Activated T-cell treated with anti-CD3 and anti-CD28 coated beads, Interleukin-2, amount 50 U/mL, for 4 hours (primary cell): Measurements from ENCODE around the gene ADH1C. TPM values are rescaled to one million over a fixed set of nuclear protein-coding genes. Genes with fewer than 3 reads are reported as not detected.

Source experiments
- ATAC-seq, 2 donors: fragments of 200-7000 bp; cut with Tn5 transposase; one replicate each; pipeline ENCODE4 v1.10.0; 2021
- DNase-seq: peaks from one replicate; pipeline ENCODE4 v3.0.0-alpha.2; 2020
- H3K27me3 Mint-ChIP-seq: one replicate; pipeline ENCODE4 v1.8.0; 2021; ENCODE audit warnings: low read depth, mixed read lengths
- H3K36me3 Mint-ChIP-seq: one replicate; pipeline ENCODE4 v1.8.0; 2022; ENCODE audit warnings: mixed read lengths; ENCODE audit not compliant: insufficient read depth
- H3K4me1 Mint-ChIP-seq: one replicate; pipeline ENCODE4 v1.8.0; 2021; ENCODE audit warnings: low read depth, mixed read lengths
- H3K4me3 Mint-ChIP-seq: one replicate; pipeline ENCODE4 v1.8.0; 2021; ENCODE audit warnings: mild to moderate bottlenecking, moderate library complexity, mixed read lengths
- H3K9me3 Mint-ChIP-seq: one replicate; pipeline ENCODE4 v1.8.0; 2021; ENCODE audit warnings: mixed read lengths
- total RNA-seq, 3 donors: library from RNA; stranded (reverse); gene quantifications; one replicate each; pipeline ENCODE4 v1.2.1, GENCODE V29; 2021

The ADH1C gene
- total RNA-seq, 3 donors from 2014 or later = 0.11 to 0.20 (median 0.16) TPM

DNA sequence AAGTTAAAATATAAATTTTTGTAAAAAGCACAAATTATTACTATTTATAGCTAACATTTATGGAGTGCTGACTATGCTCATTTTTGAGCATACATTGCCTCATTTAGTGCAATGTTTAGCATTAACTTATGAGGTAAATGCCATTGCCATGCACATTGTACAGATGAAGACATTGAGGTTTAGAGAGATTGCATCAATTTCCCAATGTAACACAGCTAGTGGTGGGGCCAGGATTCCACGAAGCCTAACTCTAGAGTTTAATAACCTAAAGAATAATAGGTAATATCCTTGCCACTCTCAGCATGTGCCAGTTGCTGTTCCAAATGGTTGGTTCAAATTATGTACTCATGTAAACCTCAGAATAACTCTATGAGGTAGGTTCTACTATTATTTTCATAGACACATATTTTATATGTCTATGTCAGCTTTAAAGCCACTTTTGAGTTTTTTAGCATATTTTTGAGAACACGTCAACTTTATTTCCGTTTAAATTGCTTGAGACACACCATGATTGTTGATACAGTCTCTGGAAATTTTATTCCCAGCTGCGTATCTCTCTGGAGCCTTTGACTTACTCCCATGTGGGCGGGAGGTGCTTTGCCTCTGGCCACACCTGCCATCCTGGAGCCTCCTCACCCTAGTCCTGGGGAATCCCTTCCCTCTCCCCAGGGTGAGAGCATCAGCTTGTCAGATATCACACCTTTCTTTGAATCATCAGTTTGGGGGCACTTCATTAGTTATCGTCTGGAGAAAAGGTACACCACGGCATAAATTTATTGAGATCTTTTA lies 51.0 kb downstream of the ADH1C start:
- no peak for DNase-seq
- peaks cover 16% of the 10 kb centered on the region for H3K9me3 Mint-ChIP-seq
- no peak for ATAC-seq
- H3K36me3 Mint-ChIP-seq = no peaks in the 10 kb centered on the region
- no peaks in the 10 kb centered on the region for H3K27me3 Mint-ChIP-seq
- H3K4me3 Mint-ChIP-seq = no peak overlapping the region
- no peaks in the 10 kb centered on the region for H3K4me1 Mint-ChIP-seq

- Mint-ChIP-seq H3K4me3 (no peak overlapping the region), H3K9me3 (peaks cover 22% of the 10 kb centered on the region), H3K36me3 (no peaks in the 10 kb centered on the region), H3K4me1 (no peaks in the 10 kb centered on the region), H3K27me3 (no peaks in the 10 kb centered on the region)
- no peak for ATAC-seq
- DNase-seq = no peak
Measured at GRCh38 chr4:99300934-99301333, 51.6 kb downstream of the ADH1C start.

GRCh38 chr4:99293357-99293756 lies 59.2 kb downstream of the ADH1C start:
- DNase-seq = no peak
- Mint-ChIP-seq H3K9me3 (peaks cover 21% of the 10 kb centered on the region), H3K36me3 (no peaks in the 10 kb centered on the region), H3K27me3 (peaks cover 13% of the 10 kb centered on the region), H3K4me3 (no peak overlapping the region), H3K4me1 (no peaks in the 10 kb centered on the region)
- no peak for ATAC-seq

DNA sequence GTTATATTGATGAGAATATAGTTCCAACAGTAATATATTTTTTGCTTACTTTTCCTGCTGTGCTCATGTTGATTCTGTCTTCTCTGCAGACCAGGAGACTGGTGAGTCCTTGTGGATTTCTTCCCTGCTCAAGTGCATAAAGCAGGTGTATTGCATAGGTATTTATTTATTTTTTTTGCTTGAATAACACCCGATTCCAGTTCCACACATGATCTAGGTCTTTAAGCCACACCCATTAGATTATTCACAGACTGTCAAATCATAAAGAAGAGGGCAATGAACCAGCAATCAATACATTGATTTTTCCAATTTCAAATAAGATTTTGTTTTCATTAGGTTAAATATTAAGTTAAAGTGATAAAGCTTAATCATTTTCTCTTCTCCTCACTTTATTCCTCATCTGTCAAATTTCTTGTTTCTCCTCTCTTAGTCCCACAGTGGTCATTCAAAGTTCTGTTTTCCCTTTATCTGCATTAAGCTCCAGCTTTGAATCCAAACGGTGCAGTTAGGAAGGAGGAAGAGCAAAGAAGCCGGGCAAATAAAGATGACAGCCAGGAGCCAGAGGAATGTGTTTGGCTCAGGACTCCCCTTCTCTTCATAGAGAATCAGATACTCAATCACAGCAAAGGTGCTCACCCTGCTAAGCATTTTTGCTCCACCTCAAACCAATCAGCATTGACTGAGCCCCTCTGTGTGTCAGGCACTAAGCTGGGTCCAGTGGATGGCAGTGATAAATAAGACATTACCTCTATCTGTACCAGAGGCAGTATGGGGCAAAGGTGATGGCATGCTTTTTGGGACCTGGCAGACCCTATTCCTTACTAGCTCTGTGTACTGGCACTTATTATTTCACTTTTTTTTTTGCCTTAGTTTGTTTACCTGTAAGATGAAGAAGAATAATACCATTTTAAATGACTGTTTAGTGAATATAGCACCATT lies 61.4 kb downstream of the ADH1C start, which contains the start of gene ADH1A:
TSS of gene ADH1A (minus strand) at position 138 of the 939 bp plus-strand sequence. CDS start at position 67, 71 bp downstream.
- Mint-ChIP-seq H3K27me3 (peaks cover 13% of the 10 kb centered on the region), H3K36me3 (no peaks in the 10 kb centered on the region), H3K9me3 (peaks cover 9% of the 10 kb centered on the region), H3K4me1 (no peaks in the 10 kb centered on the region), H3K4me3 (no peak within 1 kb of the TSS)
- no peak for ATAC-seq
- no peak for DNase-seq

Other genes with a start within 250 kb of the ADH1C start
- under 1 TPM; 0.21 to 0.43 (median 0.30) TPM for gene ADH4, start 208.4 kb downstream of the ADH1C start, total RNA-seq
- under 1 TPM in 1 of 3 donors, not detected in 2; 0.10 TPM for gene ADH6, start 133.5 kb downstream of the ADH1C start, total RNA-seq
- gene ADH1A, start 61.8 kb downstream of the ADH1C start, total RNA-seq = not detected
- 1 to 10 TPM in 2 of 3 donors, under 1 TPM in 1; 0.91 to 1.1 (median 1.0) TPM for gene ADH1B, start 31.3 kb downstream of the ADH1C start, total RNA-seq
- gene ADH7, start 82.6 kb upstream of the ADH1C start, total RNA-seq = not detected
- not detected for gene C4orf17, start 158.3 kb upstream of the ADH1C start, total RNA-seq
- 1 to 10 TPM; 5.6 to 7.7 (median 6.5) TPM for gene TRMT10A, start 211.3 kb upstream of the ADH1C start, total RNA-seq
- not detected for gene MTTP, start 222.1 kb upstream of the ADH1C start, total RNA-seq